ENCODE results near the gene CHID1. TPM values are rescaled to one million over a fixed set of nuclear protein-coding genes. Genes with fewer than 3 reads are reported as not detected.

CHID1 gene
- total and polyA plus RNA-seq, 9 of the 15 experiments (the other 6 are each of a cell fraction or from before 2014, with no cell fraction given) = 15.1 to 108 (median 39.8) TPM

DNA sequence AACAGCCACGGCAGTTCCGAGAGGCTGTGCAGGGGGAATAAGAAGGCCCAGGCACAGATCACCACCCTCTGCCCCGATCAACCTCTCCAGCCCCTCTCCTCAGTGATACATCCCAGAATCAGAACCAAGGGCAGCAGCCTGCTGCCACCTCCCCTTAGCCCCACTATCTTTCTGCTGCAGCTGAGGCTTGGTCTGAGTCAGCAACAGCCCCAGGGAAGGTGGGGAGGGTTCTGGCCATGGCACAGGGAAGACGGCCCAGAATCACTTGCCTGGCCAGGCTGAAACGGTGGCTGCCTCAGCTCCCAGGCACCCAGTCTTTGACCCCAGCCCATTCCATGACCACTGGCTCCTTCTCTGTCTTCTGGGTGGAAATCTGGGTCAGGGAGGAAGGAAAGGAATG lies 2.3 kb downstream of the CHID1 start (continued):
- TF ChIP-seq, protein P1, sequence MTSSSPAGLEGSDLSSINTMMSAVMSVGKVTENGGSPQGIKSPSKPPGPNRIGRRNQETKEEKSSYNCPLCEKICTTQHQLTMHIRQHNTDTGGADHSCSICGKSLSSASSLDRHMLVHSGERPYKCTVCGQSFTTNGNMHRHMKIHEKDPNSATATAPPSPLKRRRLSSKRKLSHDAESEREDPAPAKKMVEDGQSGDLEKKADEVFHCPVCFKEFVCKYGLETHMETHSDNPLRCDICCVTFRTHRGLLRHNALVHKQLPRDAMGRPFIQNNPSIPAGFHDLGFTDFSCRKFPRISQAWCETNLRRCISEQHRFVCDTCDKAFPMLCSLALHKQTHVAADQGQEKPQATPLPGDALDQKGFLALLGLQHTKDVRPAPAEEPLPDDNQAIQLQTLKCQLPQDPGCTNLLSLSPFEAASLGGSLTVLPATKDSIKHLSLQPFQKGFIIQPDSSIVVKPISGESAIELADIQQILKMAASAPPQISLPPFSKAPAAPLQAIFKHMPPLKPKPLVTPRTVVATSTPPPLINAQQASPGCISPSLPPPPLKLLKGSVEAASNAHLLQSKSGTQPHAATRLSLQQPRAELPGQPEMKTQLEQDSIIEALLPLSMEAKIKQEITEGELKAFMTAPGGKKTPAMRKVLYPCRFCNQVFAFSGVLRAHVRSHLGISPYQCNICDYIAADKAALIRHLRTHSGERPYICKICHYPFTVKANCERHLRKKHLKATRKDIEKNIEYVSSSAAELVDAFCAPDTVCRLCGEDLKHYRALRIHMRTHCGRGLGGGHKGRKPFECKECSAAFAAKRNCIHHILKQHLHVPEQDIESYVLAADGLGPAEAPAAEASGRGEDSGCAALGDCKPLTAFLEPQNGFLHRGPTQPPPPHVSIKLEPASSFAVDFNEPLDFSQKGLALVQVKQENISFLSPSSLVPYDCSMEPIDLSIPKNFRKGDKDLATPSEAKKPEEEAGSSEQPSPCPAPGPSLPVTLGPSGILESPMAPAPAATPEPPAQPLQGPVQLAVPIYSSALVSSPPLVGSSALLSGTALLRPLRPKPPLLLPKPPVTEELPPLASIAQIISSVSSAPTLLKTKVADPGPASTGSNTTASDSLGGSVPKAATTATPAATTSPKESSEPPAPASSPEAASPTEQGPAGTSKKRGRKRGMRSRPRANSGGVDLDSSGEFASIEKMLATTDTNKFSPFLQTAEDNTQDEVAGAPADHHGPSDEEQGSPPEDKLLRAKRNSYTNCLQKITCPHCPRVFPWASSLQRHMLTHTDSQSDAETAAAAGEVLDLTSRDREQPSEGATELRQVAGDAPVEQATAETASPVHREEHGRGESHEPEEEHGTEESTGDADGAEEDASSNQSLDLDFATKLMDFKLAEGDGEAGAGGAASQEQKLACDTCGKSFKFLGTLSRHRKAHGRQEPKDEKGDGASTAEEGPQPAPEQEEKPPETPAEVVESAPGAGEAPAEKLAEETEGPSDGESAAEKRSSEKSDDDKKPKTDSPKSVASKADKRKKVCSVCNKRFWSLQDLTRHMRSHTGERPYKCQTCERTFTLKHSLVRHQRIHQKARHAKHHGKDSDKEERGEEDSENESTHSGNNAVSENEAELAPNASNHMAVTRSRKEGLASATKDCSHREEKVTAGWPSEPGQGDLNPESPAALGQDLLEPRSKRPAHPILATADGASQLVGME (CRISPR knock-in tag; IDR thresholded peaks at IDR 0.05) = no peak
- no peak for TF ChIP-seq TRIM28 (IDR thresholded peaks at IDR 0.05)
- TF ChIP-seq TAL1 (IDR thresholded peaks at IDR 0.05) = peak; percentile 46; the same call in 1 of the 2 replicates
- no peak for TF ChIP-seq SNIP1 (IDR thresholded peaks at IDR 0.05; ENCODE audit: low read depth)
- TF ChIP-seq MIER1 (IDR thresholded peaks at IDR 0.05; ENCODE audit: low read depth) = peak; percentile 87
- no peak for TF ChIP-seq MED1 (CRISPR knock-in tag; IDR thresholded peaks at IDR 0.05; ENCODE audit: borderline replicate concordance)
- no peak for TF ChIP-seq CEBPB (tag; IDR thresholded peaks at IDR 0.05)
- TF ChIP-seq GABPB2 (CRISPR knock-in tag; conservative IDR thresholded peaks at IDR 0.05) = no peak
- TF ChIP-seq JUND (IDR thresholded peaks at IDR 0.05; ENCODE audit: borderline replicate concordance, low read depth, low read length) = peak; percentile 64
- 0 out of 3 replicates have a peak, but pooled peaks have one; percentile 42 for TF ChIP-seq JUND (tag; IDR thresholded peaks at IDR 0.05; ENCODE audit: borderline replicate concordance, low read depth, low read length)
- TF ChIP-seq ZNF253 (CRISPR knock-in tag; conservative IDR thresholded peaks at IDR 0.05) = no peak
- no peak for TF ChIP-seq NCOA6 (IDR thresholded peaks at IDR 0.05)
- no peak for TF ChIP-seq HLTF (IDR thresholded peaks at IDR 0.05)
- TF ChIP-seq ZNF444 (CRISPR knock-in tag; IDR thresholded peaks at IDR 0.05) = no peak
- TF ChIP-seq, protein P2, sequence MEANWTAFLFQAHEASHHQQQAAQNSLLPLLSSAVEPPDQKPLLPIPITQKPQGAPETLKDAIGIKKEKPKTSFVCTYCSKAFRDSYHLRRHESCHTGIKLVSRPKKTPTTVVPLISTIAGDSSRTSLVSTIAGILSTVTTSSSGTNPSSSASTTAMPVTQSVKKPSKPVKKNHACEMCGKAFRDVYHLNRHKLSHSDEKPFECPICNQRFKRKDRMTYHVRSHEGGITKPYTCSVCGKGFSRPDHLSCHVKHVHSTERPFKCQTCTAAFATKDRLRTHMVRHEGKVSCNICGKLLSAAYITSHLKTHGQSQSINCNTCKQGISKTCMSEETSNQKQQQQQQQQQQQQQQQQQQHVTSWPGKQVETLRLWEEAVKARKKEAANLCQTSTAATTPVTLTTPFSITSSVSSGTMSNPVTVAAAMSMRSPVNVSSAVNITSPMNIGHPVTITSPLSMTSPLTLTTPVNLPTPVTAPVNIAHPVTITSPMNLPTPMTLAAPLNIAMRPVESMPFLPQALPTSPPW (CRISPR knock-in tag; IDR thresholded peaks at IDR 0.05) = peak; percentile 41; the same call in 1 of the 2 replicates
- TF ChIP-seq SIN3A (IDR thresholded peaks at IDR 0.05; ENCODE audit: borderline replicate concordance in 2 of 2, control insufficient read depth in 1 of 2, low read depth in 2 of 2, low read length in 2 of 2) = peak in 1 of 2 experiments; percentile 66; a peak in 1 of 4 replicates
- TF ChIP-seq, protein P3, sequence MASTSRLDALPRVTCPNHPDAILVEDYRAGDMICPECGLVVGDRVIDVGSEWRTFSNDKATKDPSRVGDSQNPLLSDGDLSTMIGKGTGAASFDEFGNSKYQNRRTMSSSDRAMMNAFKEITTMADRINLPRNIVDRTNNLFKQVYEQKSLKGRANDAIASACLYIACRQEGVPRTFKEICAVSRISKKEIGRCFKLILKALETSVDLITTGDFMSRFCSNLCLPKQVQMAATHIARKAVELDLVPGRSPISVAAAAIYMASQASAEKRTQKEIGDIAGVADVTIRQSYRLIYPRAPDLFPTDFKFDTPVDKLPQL (IDR thresholded peaks at IDR 0.05; ENCODE audit: extremely low read depth, insufficient read length) = no peak
